ENCODE results near the gene AEBP2.
"Not testable (repeated sequence)": the region's sequence is repeated elsewhere in the genome, so short reads cannot be mapped to it uniquely, and the experiment has no call there.

The AEBP2 gene

GRCh38 chr12:19411234-19412204, 27.8 kb upstream of the AEBP2 start:
- Histone ChIP-seq H4K20me1 (ENCODE audit: insufficient read depth, low read length) (no peaks in the 10 kb centered on the region), H3K4me1 (ENCODE audit: low read length) (no peaks in the 10 kb centered on the region), H3K27ac (ENCODE audit: low read length) (no peak overlapping the region), H3K27me3 (replicated peaks; ENCODE audit: insufficient read depth, low read length) (no peaks in the 10 kb centered on the region), H3F3A (ENCODE audit: insufficient read depth, low read length) (no peaks in the 10 kb centered on the region), H3K9me3 (replicated peaks; ENCODE audit: insufficient read depth, low read length) (no peaks in the 10 kb centered on the region), H3K9ac (ENCODE audit: low read length) (no peak overlapping the region), H3K4me2 (ENCODE audit: low read depth, low read length) (no peak overlapping the region), H3K36me3 (replicated peaks; ENCODE audit: insufficient read depth, low read length) (no peaks in the 10 kb centered on the region), H3K9me2 (replicated peaks; ENCODE audit: insufficient read depth, low read length) (no peaks in the 10 kb centered on the region), H2AFZ (ENCODE audit: low read length) (no peak overlapping the region), H3K79me2 (ENCODE audit: low read length) (no peaks in the 10 kb centered on the region), H3K4me3 (ENCODE audit: low read length) (no peak overlapping the region)
- no peak for DNase-seq
- no peak for TF ChIP-seq EZH2phosphoT487 (IDR thresholded peaks at IDR 0.05; ENCODE audit: low read length)
- no peak for TF ChIP-seq EZH2 (optimal IDR thresholded peaks at IDR 0.05; ENCODE audit: low read depth, low read length)
- TF ChIP-seq, protein P1, sequence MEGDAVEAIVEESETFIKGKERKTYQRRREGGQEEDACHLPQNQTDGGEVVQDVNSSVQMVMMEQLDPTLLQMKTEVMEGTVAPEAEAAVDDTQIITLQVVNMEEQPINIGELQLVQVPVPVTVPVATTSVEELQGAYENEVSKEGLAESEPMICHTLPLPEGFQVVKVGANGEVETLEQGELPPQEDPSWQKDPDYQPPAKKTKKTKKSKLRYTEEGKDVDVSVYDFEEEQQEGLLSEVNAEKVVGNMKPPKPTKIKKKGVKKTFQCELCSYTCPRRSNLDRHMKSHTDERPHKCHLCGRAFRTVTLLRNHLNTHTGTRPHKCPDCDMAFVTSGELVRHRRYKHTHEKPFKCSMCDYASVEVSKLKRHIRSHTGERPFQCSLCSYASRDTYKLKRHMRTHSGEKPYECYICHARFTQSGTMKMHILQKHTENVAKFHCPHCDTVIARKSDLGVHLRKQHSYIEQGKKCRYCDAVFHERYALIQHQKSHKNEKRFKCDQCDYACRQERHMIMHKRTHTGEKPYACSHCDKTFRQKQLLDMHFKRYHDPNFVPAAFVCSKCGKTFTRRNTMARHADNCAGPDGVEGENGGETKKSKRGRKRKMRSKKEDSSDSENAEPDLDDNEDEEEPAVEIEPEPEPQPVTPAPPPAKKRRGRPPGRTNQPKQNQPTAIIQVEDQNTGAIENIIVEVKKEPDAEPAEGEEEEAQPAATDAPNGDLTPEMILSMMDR (IDR thresholded peaks at IDR 0.05; ENCODE audit: low read length): no peak

DNA sequence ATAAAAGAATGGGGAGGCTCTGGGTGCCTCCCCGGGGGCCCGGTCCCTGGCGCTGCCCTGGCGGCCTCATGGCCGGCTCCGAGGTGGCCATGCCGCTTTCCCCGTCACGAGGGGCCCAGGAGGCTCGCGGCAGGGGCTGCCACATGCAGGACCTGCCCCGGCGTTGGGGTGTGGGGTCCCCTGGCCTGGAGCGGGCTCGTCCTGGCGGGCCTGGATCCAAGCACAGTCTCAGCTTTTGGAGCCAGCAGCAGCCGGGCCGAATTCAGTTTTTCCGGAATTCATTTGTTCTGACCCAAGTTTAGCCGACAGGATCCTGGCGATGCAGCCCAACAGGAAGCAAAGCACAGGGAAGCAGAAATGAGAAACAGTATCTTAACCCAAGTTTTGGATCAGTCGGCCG, 26.4 kb upstream of the AEBP2 start:
- Histone ChIP-seq H3K27ac (ENCODE audit: low read length) (no peak overlapping the region), H4K20me1 (ENCODE audit: insufficient read depth, low read length) (no peaks in the 10 kb centered on the region), H3K79me2 (ENCODE audit: low read length) (no peaks in the 10 kb centered on the region), H3K9ac (ENCODE audit: low read length) (no peak overlapping the region), H3F3A (ENCODE audit: insufficient read depth, low read length) (no peaks in the 10 kb centered on the region), H3K36me3 (replicated peaks; ENCODE audit: insufficient read depth, low read length) (no peaks in the 10 kb centered on the region), H3K4me3 (ENCODE audit: low read length) (no peak overlapping the region), H2AFZ (ENCODE audit: low read length) (no peak overlapping the region), H3K27me3 (replicated peaks; ENCODE audit: insufficient read depth, low read length) (no peaks in the 10 kb centered on the region), H3K4me1 (ENCODE audit: low read length) (no peaks in the 10 kb centered on the region), H3K9me2 (replicated peaks; ENCODE audit: insufficient read depth, low read length) (no peaks in the 10 kb centered on the region), H3K9me3 (replicated peaks; ENCODE audit: insufficient read depth, low read length) (no peaks in the 10 kb centered on the region), H3K4me2 (ENCODE audit: low read depth, low read length) (no peak overlapping the region)
- no peak for DNase-seq
- TF ChIP-seq EZH2phosphoT487 (IDR thresholded peaks at IDR 0.05; ENCODE audit: low read length) (no peak), EZH2 (optimal IDR thresholded peaks at IDR 0.05; ENCODE audit: low read depth, low read length) (no peak)
- TF ChIP-seq, protein P1 (IDR thresholded peaks at IDR 0.05; ENCODE audit: low read length): no peak

DNA sequence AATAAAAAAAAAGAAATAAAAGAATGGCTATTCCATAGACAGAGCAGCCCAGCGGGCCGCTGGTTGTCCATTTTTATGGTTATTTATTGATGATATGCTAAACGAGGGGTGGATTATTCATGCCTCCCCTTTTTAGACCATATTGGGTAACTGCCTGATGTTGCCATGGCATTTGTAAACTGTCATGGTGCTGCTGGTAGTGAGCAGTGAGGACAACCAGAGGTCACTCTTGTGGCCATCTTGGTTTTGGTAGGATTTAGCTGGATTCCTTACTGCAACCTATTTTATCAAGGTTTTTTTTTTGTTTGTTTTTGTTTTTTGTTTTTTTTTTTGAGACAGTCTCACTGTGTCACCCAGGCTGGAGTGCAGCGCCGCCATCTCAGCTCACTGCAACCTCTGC, 25.7 kb upstream of the AEBP2 start:
- H3K9ac ChIP-seq (ENCODE audit: low read length); H3K27ac ChIP-seq (ENCODE audit: low read length); H3K9me2 ChIP-seq (replicated peaks; ENCODE audit: insufficient read depth, low read length); H2AFZ ChIP-seq (ENCODE audit: low read length); DNase-seq; H3K9me3 ChIP-seq (replicated peaks; ENCODE audit: insufficient read depth, low read length); H4K20me1 ChIP-seq (ENCODE audit: insufficient read depth, low read length); H3K36me3 ChIP-seq (replicated peaks; ENCODE audit: insufficient read depth, low read length); H3K4me1 ChIP-seq (ENCODE audit: low read length); H3K27me3 ChIP-seq (replicated peaks; ENCODE audit: insufficient read depth, low read length); H3K4me3 ChIP-seq (ENCODE audit: low read length); H3K79me2 ChIP-seq (ENCODE audit: low read length); H3F3A ChIP-seq (ENCODE audit: insufficient read depth, low read length); H3K4me2 ChIP-seq (ENCODE audit: low read depth, low read length): not testable (repeated sequence)

DNA sequence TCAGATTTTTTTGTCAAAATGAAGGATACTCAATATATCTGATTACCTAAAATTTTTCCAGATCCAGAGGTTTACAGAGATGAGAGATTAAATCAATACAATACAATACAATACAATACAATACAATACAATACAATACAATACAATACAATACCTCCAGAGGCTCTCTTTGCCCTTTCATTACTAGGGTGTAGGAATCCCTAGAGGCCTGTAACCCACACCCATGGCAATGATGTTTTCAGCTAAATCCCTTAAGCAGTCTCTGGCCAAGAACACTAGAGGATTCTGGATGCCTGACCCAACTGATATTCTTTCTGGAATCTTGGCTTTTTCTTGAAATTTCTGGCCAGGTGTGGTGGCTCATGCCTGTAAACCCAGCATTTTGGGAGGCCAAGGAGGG, 23.7 kb upstream of the AEBP2 start:
- Histone ChIP-seq H2AFZ (ENCODE audit: low read length) (no peak overlapping the region), H3K9me2 (replicated peaks; ENCODE audit: insufficient read depth, low read length) (no peaks in the 10 kb centered on the region), H3K4me2 (ENCODE audit: low read depth, low read length) (no peak overlapping the region), H3K36me3 (replicated peaks; ENCODE audit: insufficient read depth, low read length) (no peaks in the 10 kb centered on the region), H3K9me3 (replicated peaks; ENCODE audit: insufficient read depth, low read length) (no peaks in the 10 kb centered on the region), H3F3A (ENCODE audit: insufficient read depth, low read length) (no peaks in the 10 kb centered on the region), H3K27ac (ENCODE audit: low read length) (no peak overlapping the region), H3K9ac (ENCODE audit: low read length) (no peak overlapping the region), H3K4me3 (ENCODE audit: low read length) (no peak overlapping the region), H3K79me2 (ENCODE audit: low read length) (no peaks in the 10 kb centered on the region), H3K4me1 (ENCODE audit: low read length) (no peaks in the 10 kb centered on the region), H4K20me1 (ENCODE audit: insufficient read depth, low read length) (no peaks in the 10 kb centered on the region), H3K27me3 (replicated peaks; ENCODE audit: insufficient read depth, low read length) (no peaks in the 10 kb centered on the region)
- TF ChIP-seq, protein P1 (IDR thresholded peaks at IDR 0.05; ENCODE audit: low read length): no peak
- TF ChIP-seq EZH2phosphoT487 (IDR thresholded peaks at IDR 0.05; ENCODE audit: low read length): no peak
- no peak for DNase-seq
